AG09319 (cell line): ENCODE data around the gene BLID.

Experiments
- DNase-seq: peaks from one replicate; pipeline ENCODE4 v3.0.0-alpha.2; 2010; ENCODE audit warnings: low read depth; ENCODE audit errors: extremely low read depth
- CTCF ChIP-seq: IDR thresholded peaks from 2 replicates; pipeline ENCODE4 v1.5.1; 2011; ENCODE audit warnings: low read depth, mild to moderate bottlenecking, inconsistent platforms, low read length, moderate library complexity

Gene BLID

GRCh38 chr11:122068141-122068540 is 47.9 kb downstream of the BLID start:
- no peak for TF ChIP-seq CTCF
- no peak for DNase-seq
